Panc1 (cell line): ENCODE measurements around the gene TEN1.

ENCODE experiments used
- CTCF ChIP-seq: fragments of 450-650 bp; IDR thresholded peaks from 2 replicates; pipeline ENCODE4 v1.5.1; 2017; ENCODE audit warnings: mild to moderate bottlenecking
- POLR2AphosphoS5 ChIP-seq: IDR thresholded peaks from 2 replicates; pipeline ENCODE4 v1.6.1; 2012; ENCODE audit warnings: mild to moderate bottlenecking, low read depth, low read length, moderate library complexity
- REST ChIP-seq, 2 experiments: IDR thresholded peaks; 2 replicates each; pipeline ENCODE4 v1.6.1; 2011 to 2012; ENCODE audit warnings: low read depth in 2 of 2, control low read depth in 1 of 2, low read length in 1 of 2, mild to moderate bottlenecking in 1 of 2, moderate library complexity in 1 of 2; ENCODE audit not compliant: insufficient read depth in 1 of 2
- SIN3A ChIP-seq: IDR thresholded peaks from 2 replicates; pipeline ENCODE4 v1.6.1; 2012; ENCODE audit warnings: low read depth, mild to moderate bottlenecking, low read length, moderate library complexity, borderline replicate concordance; ENCODE audit not compliant: insufficient read depth
- TCF7L2 ChIP-seq: IDR thresholded peaks from 2 replicates; pipeline ENCODE4 v1.6.1; 2011; ENCODE audit warnings: mild to moderate bottlenecking, low read depth, low read length, inconsistent platforms

- TF ChIP-seq POLR2AphosphoS5 (no peak), CTCF (no peak), REST (IDR thresholded peaks at IDR 0.05; ENCODE audit: insufficient read depth in 1 of 2, low read depth in 2 of 2, low read length in 1 of 2) (no peak), TCF7L2 (no peak), SIN3A (no peak)
These were observed 53.7 kb downstream of the TEN1 start for GRCh38 chr17:76032780-76033108.
